ENCODE results near the gene ACSF2. TPM values are rescaled to one million over a fixed set of nuclear protein-coding genes. Genes with fewer than 3 reads are reported as not detected.
A peak's percentile ranks its signal among the peaks of the same experiment; 100 is the strongest.

Gene ACSF2
- total RNA-seq: 37.7 and 47.9 TPM in 2 replicates
- 39.1 and 43.1 TPM in 2 replicates for polyA plus RNA-seq

DNA sequence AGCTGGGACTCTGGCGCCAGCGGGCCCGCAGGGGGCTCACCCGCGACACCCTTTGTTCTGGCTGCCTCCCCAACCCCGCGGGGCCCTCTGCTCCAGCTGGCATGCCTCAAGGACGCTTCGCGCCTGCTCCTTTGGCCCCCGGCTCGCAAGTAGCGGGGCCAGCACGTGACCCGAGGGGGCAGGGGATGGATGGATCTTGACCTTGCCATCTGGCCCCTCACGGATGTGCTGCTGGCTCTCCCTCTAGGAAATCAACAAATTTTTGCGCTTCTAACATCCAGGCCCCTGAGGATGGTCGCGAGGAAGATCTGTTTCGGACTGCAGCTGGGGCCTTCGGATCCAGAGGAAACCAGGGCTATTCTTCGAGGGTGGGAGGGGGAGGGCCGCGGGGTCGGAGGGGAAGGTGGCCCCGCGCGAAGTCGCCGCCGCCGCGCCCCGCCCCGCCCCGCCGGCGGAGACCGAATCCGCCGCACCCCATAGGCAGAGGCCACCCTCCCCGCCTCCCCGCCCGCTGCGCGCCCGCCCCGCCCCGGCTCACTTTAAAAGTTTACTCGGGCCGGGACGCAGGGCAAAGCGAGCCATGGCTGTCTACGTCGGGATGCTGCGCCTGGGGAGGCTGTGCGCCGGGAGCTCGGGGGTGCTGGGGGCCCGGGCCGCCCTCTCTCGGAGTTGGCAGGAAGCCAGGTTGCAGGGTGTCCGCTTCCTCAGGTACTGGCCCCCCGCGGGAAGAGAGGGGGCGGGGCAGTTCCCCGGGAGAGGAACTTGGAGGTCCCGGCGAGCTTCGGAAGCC is at the start of gene ACSF2:
ACSF2 (plus strand) TSS at position 537 of the 790 bp plus-strand sequence; CDS start at position 581, 44 bp downstream.
- Histone ChIP-seq H4K20me1 (ENCODE audit: insufficient read depth, poor library complexity, severe bottlenecking) (no peaks in the 10 kb centered on the region), H3K27me3 (no peaks in the 10 kb centered on the region), H3K27ac (peak within 1 kb of the TSS; percentile 85), H3K9me2 (replicated peaks; ENCODE audit: insufficient read depth) (no peaks in the 10 kb centered on the region), H3K36me3 (replicated peaks; ENCODE audit: insufficient read depth, low read depth) (no peaks in the 10 kb centered on the region), H3K9me3 (ENCODE audit: low read depth) (no peaks in the 10 kb centered on the region), H3K4me3 (peak within 1 kb of the TSS; percentile 73), H2AFZ (peak within 1 kb of the TSS; percentile 79), H3K4me2 (peak within 1 kb of the TSS; percentile 92), H3K79me2 (peaks cover 25% of the 10 kb centered on the region), H3K4me1 (ENCODE audit: insufficient read depth) (peaks cover 46% of the 10 kb centered on the region)
- WGBS (ENCODE audit: low lambda C conversion rate, missing lambda C conversion rate): 5% methylated on average over 31 of the region's 70 CpGs
- DNase-seq (ENCODE audit: low spot score): peak; percentile 83
- TF ChIP-seq EZH2 (IDR thresholded peaks at IDR 0.05; ENCODE audit: borderline replicate concordance): no peak
- no peak for TF ChIP-seq CTCF (IDR thresholded peaks at IDR 0.05; ENCODE audit: poor library complexity)
- TF ChIP-seq EZH2phosphoT487 (IDR thresholded peaks at IDR 0.05; ENCODE audit: low read depth, severe bottlenecking, unreplicated experiment): no peak

GRCh38 chr17:50379351-50380132 is 46.5 kb upstream of the ACSF2 start:
- Histone ChIP-seq H3K9me2 (replicated peaks; ENCODE audit: insufficient read depth) (no peaks in the 10 kb centered on the region), H3K36me3 (replicated peaks; ENCODE audit: insufficient read depth, low read depth) (no peaks in the 10 kb centered on the region), H3K79me2 (no peaks in the 10 kb centered on the region), H4K20me1 (ENCODE audit: insufficient read depth, poor library complexity, severe bottlenecking) (no peaks in the 10 kb centered on the region), H3K4me2 (no peak overlapping the region), H3K4me3 (no peak overlapping the region), H3K4me1 (ENCODE audit: insufficient read depth) (no peaks in the 10 kb centered on the region), H3K27ac (no peak overlapping the region), H3K9me3 (ENCODE audit: low read depth) (no peaks in the 10 kb centered on the region), H3K27me3 (no peaks in the 10 kb centered on the region), H2AFZ (no peak overlapping the region)
- TF ChIP-seq CTCF (IDR thresholded peaks at IDR 0.05; ENCODE audit: poor library complexity) (no peak), EZH2 (IDR thresholded peaks at IDR 0.05; ENCODE audit: borderline replicate concordance) (no peak), EZH2phosphoT487 (IDR thresholded peaks at IDR 0.05; ENCODE audit: low read depth, severe bottlenecking, unreplicated experiment) (no peak)
- 93% methylated on average over 6 of the region's 6 CpGs for WGBS (ENCODE audit: low lambda C conversion rate, missing lambda C conversion rate)
- no peak for DNase-seq (ENCODE audit: low spot score)

DNA sequence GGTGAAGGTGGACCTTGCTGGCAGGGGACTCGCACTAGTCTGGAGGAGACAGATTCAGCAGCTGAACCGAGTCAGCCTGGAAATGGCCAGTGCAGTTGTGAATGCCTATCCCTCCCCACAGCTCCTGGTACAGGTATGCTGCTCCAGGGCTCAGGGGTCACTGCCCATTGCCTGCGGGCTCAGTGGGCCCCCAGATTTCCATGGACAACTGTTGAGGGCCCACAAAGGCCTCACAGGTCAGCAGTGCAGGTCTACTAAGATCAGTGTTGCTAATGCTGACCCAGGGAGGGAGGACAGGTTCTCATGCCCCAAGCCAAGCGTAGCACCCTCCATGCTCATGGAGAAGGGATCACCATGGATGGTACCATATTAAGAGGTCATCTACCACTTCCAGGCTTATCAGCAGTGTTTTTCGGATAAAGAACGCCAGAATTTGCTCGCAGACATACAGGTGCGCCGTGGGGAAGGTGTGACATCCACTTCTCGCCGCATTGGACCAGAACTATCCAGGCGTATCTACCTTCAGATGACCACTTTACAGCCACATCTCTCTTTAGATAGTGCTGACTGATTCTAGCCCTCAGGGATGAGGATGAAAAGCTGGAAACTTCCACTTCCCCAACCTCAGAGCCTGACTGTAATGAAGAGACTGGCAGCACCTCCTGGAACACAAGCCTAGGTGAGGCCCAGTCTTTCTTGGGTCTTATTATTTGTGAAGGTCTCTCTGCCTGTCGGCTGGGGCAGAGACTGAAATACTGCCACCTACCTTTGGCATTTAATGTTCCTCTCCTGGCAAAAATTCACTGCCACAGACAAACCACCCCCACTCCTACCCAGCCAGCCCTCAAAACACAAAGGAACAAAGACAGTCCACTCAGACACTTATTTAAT is 45.4 kb upstream of the ACSF2 start:
- TF ChIP-seq EZH2phosphoT487 (IDR thresholded peaks at IDR 0.05; ENCODE audit: low read depth, severe bottlenecking, unreplicated experiment) (no peak), EZH2 (IDR thresholded peaks at IDR 0.05; ENCODE audit: borderline replicate concordance) (no peak), CTCF (IDR thresholded peaks at IDR 0.05; ENCODE audit: poor library complexity) (no peak)
- H3K36me3 ChIP-seq (replicated peaks; ENCODE audit: insufficient read depth, low read depth): no peaks in the 10 kb centered on the region
- no peaks in the 10 kb centered on the region for H3K79me2 ChIP-seq

More for the DNA sequence above, 45.4 kb upstream of the ACSF2 start:
- DNase-seq (ENCODE audit: low spot score): no peak
- Histone ChIP-seq H3K27me3 (no peaks in the 10 kb centered on the region), H3K4me2 (no peak overlapping the region), H3K4me1 (ENCODE audit: insufficient read depth) (no peaks in the 10 kb centered on the region), H2AFZ (no peak overlapping the region), H3K9me2 (replicated peaks; ENCODE audit: insufficient read depth) (no peaks in the 10 kb centered on the region), H3K4me3 (no peak overlapping the region), H4K20me1 (ENCODE audit: insufficient read depth, poor library complexity, severe bottlenecking) (no peaks in the 10 kb centered on the region), H3K27ac (no peak overlapping the region), H3K9me3 (ENCODE audit: low read depth) (no peaks in the 10 kb centered on the region)
- WGBS (ENCODE audit: low lambda C conversion rate, missing lambda C conversion rate): 97% methylated on average over 13 of the region's 13 CpGs
